Raji (cell line): ENCODE results near the gene PHACTR2.

Experiments
- POLR2A ChIP-seq: IDR thresholded peaks from 2 replicates; pipeline ENCODE4 v1.6.1; 2011; ENCODE audit warnings: low read depth, low read length, control low read depth; ENCODE audit not compliant: insufficient read depth

Gene PHACTR2

GRCh38 chr6:143674483-143675381 lies 3.0 kb upstream of the PHACTR2 start:
- TF ChIP-seq POLR2A = no peak

DNA sequence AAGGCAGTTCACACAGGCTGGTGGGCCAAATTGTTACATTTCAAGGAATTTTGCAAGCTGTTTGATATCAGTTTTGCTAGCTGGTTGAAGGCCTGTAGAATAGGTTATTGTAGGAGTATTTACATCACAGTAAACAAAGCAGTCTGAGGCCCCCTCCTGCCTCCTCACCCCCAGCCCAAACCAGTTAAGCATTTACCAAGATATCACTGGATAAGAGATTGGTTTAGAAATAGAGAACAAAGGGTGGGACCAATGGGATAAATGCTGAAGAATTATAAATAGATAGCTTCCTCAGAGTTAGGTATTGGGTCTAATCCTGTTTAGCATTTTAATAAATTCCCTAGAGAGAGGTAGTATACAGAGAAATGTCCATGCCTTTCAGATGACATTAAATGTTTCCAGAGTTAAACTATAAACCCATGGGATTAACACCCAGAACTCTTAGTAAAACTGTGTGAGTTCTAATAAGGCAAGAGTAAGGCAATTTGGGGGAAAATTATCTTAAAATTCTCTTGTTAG lies 2.3 kb upstream of the PHACTR2 start:
- no peak for TF ChIP-seq POLR2A

- no peak for TF ChIP-seq POLR2A
Observed at GRCh38 chr6:143675946-143676345, 1.8 kb upstream of the PHACTR2 start.

DNA sequence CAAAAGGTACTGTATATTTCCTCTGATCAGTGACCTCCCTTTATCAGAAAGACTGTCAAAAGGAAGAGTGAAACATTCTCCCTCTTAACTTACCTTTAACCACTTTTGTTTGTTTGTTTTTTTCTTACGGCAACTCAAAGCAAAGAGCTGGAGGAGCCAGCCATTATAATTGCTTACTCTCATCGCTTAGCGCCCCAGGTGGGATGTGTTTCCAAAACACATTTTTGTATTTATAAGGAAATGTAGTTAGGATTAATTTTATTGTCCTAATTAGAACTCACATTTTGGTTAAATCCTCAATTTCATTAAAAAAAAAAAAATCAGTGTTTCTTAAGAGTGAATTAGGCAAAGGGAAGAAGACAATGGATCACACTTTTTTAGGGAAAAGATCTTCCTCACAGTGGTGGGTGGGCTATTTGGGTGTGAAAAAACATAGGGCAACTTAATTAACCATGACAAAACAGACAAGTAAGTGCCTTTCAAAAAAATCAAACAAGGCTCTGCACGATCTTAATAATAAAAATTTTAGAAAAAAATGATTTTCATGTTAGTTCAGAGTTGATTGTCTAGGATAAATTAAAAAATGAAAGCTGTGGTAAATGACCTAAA lies 1.2 kb upstream of the PHACTR2 start:
- no peak for TF ChIP-seq POLR2A

DNA sequence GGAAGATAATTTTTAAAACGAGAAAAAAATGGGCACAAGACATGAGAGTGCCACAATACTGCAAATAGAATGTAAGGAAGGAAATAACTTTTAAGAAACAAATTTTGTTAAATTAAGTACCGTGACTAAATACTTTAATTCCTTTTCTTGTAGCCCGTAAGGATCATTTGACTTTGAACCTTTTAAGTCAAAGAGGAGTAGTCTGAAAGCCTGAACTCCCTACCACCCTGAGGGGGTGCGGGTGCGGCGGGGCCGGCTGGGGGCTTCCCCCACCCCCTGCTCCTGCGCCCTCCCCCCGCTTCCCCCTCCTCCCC lies 231 bp upstream of the PHACTR2 start:
- no peak for TF ChIP-seq POLR2A

GRCh38 chr6:143679041-143679440 lies 1.3 kb downstream of the PHACTR2 start:
- TF ChIP-seq POLR2A = no peak

DNA sequence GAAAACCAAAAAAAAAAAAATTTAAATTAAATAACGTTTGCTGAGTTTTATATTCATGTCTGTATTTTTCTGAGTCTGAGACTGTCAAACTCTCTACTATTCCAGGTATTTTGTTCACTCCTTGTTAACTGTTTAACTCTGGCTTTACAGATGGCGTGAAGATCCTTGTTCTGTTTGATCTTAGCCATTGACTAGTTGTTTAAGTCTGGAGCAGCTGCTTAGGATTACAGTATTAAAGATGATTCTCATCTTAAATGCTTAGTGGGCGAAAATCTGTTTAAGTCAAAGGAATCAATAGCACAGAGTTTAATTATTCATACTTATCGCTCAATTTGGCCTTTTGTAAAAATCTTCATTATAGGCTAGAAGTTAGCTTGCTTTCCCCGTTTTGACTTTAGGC lies 2.4 kb downstream of the PHACTR2 start:
- TF ChIP-seq POLR2A = no peak

- no peak for TF ChIP-seq POLR2A
Observed at GRCh38 chr6:143682805-143683204, 5.0 kb downstream of the PHACTR2 start.

DNA sequence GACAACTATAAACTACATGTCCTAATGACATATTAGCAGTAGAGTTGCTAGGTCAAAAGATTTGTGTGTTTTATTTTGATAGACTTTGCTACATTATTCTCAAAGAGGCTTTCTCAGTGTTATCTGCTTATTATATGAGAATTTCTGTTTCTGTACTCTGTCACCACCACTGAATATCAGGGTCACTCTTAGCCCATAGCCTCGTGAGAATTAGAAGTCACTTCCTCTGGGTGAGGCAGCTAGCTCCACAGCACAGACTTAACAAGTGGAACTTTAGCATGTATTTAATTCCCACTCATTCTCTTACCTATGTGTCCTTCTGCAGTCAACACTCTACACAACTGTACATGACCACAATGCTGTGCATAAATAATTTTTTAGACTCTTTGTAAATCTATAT lies 6.7 kb downstream of the PHACTR2 start:
- no peak for TF ChIP-seq POLR2A

DNA sequence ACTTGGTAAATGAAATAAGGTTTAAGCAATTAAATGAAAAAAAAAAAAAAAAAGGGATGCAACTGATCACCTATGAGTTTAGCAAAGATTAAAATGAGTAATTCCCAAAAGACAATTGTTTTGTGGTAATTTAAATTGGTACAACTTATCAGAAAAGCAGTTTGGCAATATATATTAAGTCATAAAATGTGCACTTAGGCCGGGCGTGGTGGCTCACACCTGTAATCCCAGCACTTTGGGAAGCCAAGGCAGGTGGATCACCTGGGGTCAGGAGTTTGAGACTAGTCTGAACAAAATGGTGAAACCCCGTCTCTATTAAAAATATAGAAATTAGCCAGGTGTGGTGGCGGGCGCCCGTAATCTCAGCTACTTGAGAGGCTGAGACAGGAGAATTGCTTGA lies 7.9 kb downstream of the PHACTR2 start:
- no peak for TF ChIP-seq POLR2A

DNA sequence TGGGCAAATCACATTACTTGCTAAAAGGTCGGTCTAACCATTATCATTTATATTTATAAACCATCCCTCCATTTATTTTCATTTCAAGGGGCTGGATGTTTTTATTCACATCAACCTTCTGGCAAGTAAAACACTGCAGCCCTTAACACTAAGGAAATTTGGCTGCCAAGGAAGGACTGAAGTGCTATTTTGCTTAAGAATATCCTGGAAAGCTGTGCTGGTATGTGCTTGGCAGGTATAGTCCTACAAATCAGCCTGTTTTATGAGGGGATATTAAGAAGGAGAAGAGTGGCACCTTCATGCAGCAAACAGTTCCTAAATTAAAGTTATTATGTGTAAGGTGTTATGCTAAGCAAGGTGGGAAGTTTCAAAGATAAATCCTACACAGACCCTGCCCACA lies 9.8 kb downstream of the PHACTR2 start:
- no peak for TF ChIP-seq POLR2A

- no peak for TF ChIP-seq POLR2A
Observed at GRCh38 chr6:143688681-143689080, 10.9 kb downstream of the PHACTR2 start.

- TF ChIP-seq POLR2A = no peak
Observed at GRCh38 chr6:143689852-143690251, 12.1 kb downstream of the PHACTR2 start.

DNA sequence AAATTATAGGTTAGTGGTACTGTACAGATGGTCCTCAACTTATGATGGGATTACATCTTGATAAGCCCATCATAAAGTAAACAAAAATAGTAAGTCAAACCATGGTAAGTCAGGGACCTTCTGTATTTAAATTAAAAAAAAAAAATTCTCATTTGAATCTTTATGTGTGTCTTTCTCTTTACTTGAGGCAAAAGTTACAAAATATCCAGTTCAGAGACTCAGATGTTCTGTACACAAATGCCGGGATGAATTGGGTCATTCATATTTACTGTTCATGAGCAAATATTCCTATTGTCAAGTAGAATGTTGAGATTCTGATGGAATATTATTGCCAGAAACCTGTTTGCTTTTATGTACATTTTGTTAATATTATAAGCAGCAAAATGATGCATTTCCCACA lies 13.4 kb downstream of the PHACTR2 start:
- TF ChIP-seq POLR2A = no peak

GRCh38 chr6:143691900-143692636 lies 14.3 kb downstream of the PHACTR2 start:
- no peak for TF ChIP-seq POLR2A

GRCh38 chr6:143692696-143693095 lies 14.9 kb downstream of the PHACTR2 start:
- TF ChIP-seq POLR2A = no peak

DNA sequence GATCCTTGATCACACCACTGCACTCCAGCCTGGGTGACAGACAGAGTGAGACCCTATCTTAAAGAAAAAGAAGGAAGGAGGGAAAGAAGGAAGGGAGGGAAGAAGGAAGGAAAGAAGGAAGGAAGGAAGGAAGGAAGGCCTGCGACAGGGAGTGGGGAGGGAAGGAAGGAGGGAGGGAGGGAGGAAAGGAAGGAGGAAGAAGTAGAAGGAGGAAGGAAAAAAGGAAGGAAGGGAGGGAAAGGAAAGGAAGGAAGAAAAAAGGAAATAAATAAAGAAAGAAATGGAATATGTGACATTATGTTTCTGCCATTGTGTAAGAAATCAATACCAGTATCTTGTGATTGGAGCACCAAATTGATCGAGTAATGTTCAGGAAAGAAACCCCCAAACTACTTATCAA lies 16.2 kb downstream of the PHACTR2 start:
- no peak for TF ChIP-seq POLR2A

GRCh38 chr6:143694560-143694959 lies 16.8 kb downstream of the PHACTR2 start:
- no peak for TF ChIP-seq POLR2A
